DOHH2 (cell line): Measurements from ENCODE around the gene RPL18A.

Source experiments
- EZH2phosphoT487 ChIP-seq: fragments of 200-600 bp; sonication (generic); IDR thresholded peaks from 2 replicates; pipeline ENCODE4 v1.6.1; 2017; ENCODE audit warnings: borderline replicate concordance, mild to moderate bottlenecking, antibody characterized with exemption, low read length, moderate library complexity, mixed read lengths
- TF ChIP-seq, protein P1 (sequence below): fragments of 200-600 bp; sonication (generic); IDR thresholded peaks from one replicate; pipeline ENCODE4 v1.5.1; 2014; ENCODE audit warnings: antibody characterized with exemption, mild to moderate bottlenecking, low read depth, low read length; ENCODE audit not compliant: poor library complexity, severe bottlenecking

DNA sequence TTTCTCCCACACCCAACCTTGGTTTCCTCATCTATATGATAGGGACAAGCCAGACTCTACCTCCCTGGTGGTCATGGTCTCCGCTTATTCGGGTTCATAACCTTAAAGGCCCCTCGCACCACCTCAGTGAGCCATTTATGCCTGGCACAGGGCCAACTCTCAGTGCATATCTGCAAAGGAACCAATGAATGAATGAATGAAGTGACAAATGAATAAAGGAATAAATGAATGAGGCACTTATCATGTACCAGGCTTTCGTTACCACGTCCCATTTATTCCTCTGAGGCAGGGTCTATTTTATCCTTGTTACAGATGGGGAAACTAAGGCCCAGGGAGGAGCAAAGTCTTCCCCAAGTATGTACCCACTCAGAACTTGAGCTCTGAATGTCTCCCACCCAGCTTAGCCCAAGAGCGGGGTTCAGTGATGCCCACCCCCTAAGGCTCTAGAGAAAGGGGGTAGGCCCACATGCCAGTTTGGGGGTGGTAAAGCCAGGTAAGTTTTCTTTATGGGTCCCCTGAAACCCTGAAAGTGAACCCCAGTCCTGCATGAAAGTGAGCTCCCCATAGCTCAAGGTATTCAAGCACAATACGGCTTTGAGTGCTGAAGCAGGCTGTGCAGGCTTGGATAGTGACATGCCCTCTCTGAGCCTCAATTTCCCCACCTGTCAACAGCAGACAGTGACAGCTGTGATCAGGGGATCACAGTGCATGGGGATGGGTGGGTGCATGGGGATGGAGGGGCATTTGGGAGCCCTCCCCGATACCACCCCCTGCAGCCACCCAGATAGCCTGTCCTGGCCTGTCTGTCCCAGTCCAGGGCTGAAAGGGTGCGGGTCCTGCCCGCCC is 11.5 kb downstream of the RPL18A start:
- TF ChIP-seq, protein P1, sequence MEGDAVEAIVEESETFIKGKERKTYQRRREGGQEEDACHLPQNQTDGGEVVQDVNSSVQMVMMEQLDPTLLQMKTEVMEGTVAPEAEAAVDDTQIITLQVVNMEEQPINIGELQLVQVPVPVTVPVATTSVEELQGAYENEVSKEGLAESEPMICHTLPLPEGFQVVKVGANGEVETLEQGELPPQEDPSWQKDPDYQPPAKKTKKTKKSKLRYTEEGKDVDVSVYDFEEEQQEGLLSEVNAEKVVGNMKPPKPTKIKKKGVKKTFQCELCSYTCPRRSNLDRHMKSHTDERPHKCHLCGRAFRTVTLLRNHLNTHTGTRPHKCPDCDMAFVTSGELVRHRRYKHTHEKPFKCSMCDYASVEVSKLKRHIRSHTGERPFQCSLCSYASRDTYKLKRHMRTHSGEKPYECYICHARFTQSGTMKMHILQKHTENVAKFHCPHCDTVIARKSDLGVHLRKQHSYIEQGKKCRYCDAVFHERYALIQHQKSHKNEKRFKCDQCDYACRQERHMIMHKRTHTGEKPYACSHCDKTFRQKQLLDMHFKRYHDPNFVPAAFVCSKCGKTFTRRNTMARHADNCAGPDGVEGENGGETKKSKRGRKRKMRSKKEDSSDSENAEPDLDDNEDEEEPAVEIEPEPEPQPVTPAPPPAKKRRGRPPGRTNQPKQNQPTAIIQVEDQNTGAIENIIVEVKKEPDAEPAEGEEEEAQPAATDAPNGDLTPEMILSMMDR = no peak
- no peak for TF ChIP-seq EZH2phosphoT487
